HAP-1 (cell line): ENCODE results near the gene PTF1A.

ENCODE experiments used
- DNase-seq, 2 experiments: peaks; one replicate each; pipeline ENCODE4 v3.0.0-alpha.2; 2016 to 2020; ENCODE audit warnings: low spot score in 2 of 2
- H3K27me3 ChIP-seq: fragments of 250-450 bp; sonication (Bioruptor Pico); 2 replicates; pipeline ENCODE4 v1.5.1; 2020; ENCODE audit warnings: low read depth, mild to moderate bottlenecking, moderate library complexity
- H3K36me3 ChIP-seq: fragments of 250-450 bp; sonication (Bioruptor Pico); replicated peaks from 2 replicates; pipeline ENCODE4 v1.5.1; 2020; ENCODE audit warnings: mild to moderate bottlenecking
- H3K4me1 ChIP-seq: fragments of 250-450 bp; sonication (Bioruptor Pico); 2 replicates; pipeline ENCODE4 v1.5.1; 2020; ENCODE audit warnings: mild to moderate bottlenecking
- H3K4me3 ChIP-seq: fragments of 250-450 bp; sonication (Bioruptor Pico); 2 replicates; pipeline ENCODE4 v1.5.1; 2020; ENCODE audit warnings: mild to moderate bottlenecking, moderate library complexity
- H3K9me3 ChIP-seq: fragments of 250-450 bp; sonication (Bioruptor Pico); 2 replicates; pipeline ENCODE4 v1.5.1; 2020; ENCODE audit warnings: mild to moderate bottlenecking, moderate library complexity
- in situ Hi-C: fragments of 300-500 bp; cut with MboI; formaldehyde crosslinking; loops from 3 replicates; pipeline ENCODE4 v1.14.3; 2020; ENCODE audit warnings: low sequenced_read_pairs, inconsistent platforms, mixed read lengths

PTF1A gene, protein sequence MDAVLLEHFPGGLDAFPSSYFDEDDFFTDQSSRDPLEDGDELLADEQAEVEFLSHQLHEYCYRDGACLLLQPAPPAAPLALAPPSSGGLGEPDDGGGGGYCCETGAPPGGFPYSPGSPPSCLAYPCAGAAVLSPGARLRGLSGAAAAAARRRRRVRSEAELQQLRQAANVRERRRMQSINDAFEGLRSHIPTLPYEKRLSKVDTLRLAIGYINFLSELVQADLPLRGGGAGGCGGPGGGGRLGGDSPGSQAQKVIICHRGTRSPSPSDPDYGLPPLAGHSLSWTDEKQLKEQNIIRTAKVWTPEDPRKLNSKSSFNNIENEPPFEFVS

DNA sequence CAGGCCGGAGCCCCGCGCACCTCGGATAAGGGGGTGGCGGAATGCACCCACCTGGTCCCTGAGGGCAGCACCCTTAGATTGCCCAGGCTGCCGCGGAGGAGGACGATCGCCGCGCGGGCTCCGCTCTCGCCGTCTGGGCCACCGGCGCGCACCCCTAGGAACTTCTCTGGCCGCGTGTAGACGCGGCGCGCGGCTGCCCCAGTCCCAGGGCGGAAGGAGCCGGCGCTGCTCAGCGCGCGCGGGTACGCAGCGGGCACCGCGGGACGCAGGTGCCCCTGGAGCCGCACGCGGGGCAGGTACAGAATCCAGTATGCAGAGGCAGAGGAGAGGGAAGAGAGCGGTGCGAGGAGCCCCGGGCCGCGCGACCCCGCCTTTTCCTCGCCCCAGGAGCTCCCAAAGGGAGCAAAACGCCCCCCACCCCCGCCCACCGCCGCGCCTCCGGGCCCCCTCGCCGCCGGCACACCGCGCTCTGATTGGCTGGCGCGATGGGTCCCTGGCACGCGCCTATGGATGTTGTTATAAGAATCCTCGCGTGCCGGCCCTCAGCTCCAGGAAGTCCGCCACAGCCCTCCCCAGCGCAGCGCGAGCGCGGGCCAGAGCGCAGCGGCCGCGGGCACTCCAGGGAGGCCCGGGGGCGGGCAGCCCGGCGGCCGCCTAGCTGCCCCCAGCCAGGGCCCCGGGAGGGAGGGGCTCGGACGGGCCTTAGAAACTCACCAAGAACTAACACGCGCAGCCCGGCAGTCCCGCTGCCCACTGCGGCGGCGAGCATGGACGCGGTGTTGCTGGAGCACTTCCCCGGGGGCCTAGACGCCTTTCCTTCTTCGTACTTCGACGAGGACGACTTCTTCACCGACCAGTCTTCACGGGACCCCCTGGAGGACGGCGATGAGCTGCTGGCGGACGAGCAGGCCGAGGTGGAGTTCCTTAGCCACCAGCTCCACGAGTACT, at the start of gene PTF1A:
PTF1A (plus strand) TSS at position 549 of the 948 bp plus-strand sequence; CDS start at position 768, 219 bp downstream.
- Histone ChIP-seq H3K9me3 (no peaks in the 10 kb centered on the region), H3K27me3 (peaks cover 19% of the 10 kb centered on the region), H3K36me3 (no peaks in the 10 kb centered on the region), H3K4me1 (no peaks in the 10 kb centered on the region), H3K4me3 (no peak within 1 kb of the TSS)
- DNase-seq = no peak
- in situ Hi-C loops = no loop called here

DNA sequence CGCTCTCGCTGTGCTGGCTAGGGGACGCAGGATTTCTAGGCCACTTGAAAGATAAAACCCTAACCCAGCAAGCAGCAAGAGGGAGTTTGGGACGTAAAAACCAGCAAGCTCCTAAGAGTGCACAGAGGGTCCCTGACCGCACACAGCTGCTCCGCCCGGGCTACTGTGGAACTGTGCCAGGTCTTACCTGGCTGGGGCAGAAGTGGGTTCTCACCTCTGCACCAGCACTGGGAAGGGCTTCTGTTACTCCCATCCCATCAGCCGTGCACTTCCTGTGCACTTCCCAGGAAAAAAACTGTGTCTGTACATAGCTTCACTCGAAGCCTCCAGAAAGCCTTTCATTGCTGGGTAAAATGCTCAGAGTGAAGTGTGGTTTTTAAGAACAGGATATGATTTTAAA, 45.9 kb upstream of the PTF1A start:
- no peak for DNase-seq
- H3K36me3 ChIP-seq = no peaks in the 10 kb centered on the region
- H3K9me3 ChIP-seq = no peaks in the 10 kb centered on the region
- H3K4me3 ChIP-seq = no peak overlapping the region
- H3K27me3 ChIP-seq = peaks cover 1% of the 10 kb centered on the region
- in situ Hi-C loops = no loop called here
- no peaks in the 10 kb centered on the region for H3K4me1 ChIP-seq

DNA sequence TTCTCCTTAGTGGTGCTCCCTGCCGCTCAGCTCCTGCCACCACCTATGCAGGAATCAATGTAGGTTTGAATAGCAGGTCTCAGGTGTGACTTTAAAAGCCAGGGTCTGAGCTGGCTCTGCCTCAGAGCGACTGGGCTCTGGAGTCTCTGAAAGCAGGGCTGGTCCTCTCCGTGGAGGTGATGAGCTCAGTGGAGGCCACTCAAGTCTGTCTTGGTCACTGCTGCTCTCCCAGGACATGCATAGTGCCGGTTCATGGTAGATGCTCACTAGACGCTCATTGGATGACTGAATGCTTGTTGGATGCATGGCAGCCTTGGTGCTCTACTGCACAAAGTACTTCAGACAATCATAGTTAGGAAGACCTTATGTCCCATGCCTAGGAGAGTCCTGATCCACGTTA, 45.1 kb upstream of the PTF1A start:
- no peaks in the 10 kb centered on the region for H3K9me3 ChIP-seq
- no peak for DNase-seq
- no peaks in the 10 kb centered on the region for H3K4me1 ChIP-seq
- in situ Hi-C loops = no loop called here
- no peaks in the 10 kb centered on the region for H3K36me3 ChIP-seq
- H3K4me3 ChIP-seq = no peak overlapping the region
- no peaks in the 10 kb centered on the region; the same call in 1 of the 2 replicates for H3K27me3 ChIP-seq

DNA sequence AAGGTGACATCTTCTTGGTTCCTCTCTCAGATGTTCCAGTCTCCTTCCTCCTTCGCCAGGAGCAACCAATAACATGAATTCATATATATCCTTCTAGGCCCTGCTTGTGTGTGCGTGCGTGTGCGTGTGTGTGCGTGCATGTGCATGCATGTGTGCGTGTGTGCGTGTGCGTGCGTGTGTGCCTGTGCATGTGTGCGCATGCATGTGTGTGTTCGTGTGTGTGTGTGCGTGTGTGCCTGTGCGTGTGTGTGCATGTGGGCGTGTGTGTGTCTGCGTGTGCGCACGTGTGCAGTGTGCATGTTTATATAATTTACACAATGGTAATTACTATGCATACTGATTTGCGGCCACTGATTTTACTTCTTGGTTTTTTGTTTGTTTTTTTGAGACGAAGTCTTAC, 43.9 kb upstream of the PTF1A start:
- in situ Hi-C loops = no loop called here
- no peak overlapping the region for H3K4me3 ChIP-seq

DNA sequence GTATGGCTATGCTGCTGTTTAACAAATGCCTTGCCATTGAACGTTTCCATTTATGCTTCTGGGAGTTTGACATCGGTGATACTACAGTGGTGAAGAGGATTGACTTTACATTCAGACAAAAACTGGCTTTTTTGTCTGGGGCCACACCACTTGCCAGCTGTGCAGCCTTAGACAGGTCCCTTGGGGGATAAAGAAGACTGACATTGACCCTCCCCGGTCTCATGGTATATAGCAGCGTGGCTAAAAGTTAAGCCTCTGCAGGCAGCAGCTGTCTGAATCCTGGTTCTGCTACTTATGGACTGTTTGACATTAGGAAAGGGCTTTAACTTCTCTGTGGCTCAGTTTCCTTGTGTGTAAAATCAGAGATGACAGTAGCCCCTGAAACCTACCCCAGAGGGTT, 42.0 kb upstream of the PTF1A start:
- no peak for DNase-seq
- no peaks in the 10 kb centered on the region for H3K27me3 ChIP-seq
- in situ Hi-C loops = loop anchor here (10.0 to 25.0 kb wide), 4 partner anchors 387 to 1362 kb away; no protein-coding TSS in a partner anchor
- H3K4me1 ChIP-seq = no peaks in the 10 kb centered on the region
- no peak overlapping the region for H3K4me3 ChIP-seq
- no peaks in the 10 kb centered on the region for H3K36me3 ChIP-seq
- no peaks in the 10 kb centered on the region for H3K9me3 ChIP-seq

More for the DNA sequence above, 43.9 kb upstream of the PTF1A start:
- DNase-seq = no peak
- Histone ChIP-seq H3K27me3 (no peaks in the 10 kb centered on the region), H3K4me1 (no peaks in the 10 kb centered on the region), H3K9me3 (no peaks in the 10 kb centered on the region), H3K36me3 (no peaks in the 10 kb centered on the region)

DNA sequence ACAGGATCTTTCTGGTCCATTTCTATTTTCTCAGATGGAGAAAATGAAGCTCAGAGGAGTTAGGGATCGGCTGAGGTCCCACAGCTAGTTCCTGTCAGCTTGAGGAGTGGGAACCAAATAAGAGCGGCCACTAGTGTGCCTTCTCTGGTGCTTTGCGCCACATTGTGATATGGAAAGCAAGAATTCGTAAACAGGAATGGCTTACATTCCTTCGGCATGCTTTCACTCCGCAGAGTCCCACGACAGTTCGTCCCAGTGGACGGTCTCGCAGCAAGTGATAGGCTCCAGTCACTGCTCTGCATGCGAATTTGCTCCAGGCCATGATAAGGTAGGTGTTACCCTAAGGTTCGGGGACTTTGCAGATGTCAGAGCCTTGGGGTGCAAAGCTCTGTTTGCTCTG, 41.5 kb upstream of the PTF1A start:
- H3K27me3 ChIP-seq = no peaks in the 10 kb centered on the region
- H3K36me3 ChIP-seq = no peaks in the 10 kb centered on the region
- DNase-seq = no peak
- in situ Hi-C loops = loop anchor here (10.0 to 25.0 kb wide), 4 partner anchors 387 to 1362 kb away; no protein-coding TSS in a partner anchor
- H3K4me1 ChIP-seq = no peaks in the 10 kb centered on the region
- H3K4me3 ChIP-seq = no peak overlapping the region
- no peaks in the 10 kb centered on the region for H3K9me3 ChIP-seq

DNA sequence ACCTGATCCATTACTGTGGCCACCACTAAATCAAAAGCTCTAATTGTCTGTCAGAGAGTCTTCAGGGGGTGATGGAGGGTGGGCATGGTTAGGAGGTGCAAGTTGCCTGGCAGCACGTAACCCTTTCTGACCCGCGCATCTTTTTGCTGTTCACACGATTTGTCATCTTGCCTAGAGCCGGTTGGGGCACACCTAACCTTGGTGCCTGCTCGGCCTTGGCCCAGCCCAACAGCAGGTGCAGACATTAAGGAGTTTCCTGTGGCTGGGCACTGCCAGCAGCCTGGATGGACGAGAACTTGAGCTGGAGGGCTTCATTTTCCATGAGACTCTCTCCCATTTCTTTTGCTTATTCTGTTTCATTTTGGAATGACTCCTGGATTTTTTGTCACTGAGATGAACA, 41.0 kb upstream of the PTF1A start:
- in situ Hi-C loops = loop anchor here (10.0 to 25.0 kb wide), 4 partner anchors 386 to 1361 kb away; no protein-coding TSS in a partner anchor
- DNase-seq = no peak
- H3K9me3 ChIP-seq = no peaks in the 10 kb centered on the region
- no peaks in the 10 kb centered on the region for H3K36me3 ChIP-seq
- no peak overlapping the region for H3K4me3 ChIP-seq
- no peaks in the 10 kb centered on the region for H3K4me1 ChIP-seq
- no peaks in the 10 kb centered on the region for H3K27me3 ChIP-seq

DNA sequence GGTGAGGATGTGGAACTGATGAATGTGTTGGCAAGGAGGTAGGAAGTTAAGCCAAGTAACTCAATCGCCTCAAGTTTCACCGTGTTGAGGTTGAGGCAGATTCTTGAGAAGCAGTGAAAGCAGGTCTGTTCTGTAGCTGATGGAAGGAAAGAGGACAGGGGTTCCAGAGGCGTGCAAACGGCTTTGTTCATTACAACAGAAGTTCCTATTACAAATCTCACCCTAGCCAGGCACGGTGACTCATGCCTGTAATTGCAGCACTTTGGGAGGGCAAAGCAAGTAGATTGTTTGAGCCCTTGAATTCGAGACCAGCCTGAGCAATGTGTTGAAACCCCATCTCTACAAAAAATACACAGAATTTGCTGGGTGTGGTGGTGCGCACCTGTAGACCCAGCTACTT, 36.9 kb upstream of the PTF1A start:
- Histone ChIP-seq H3K4me1 (peaks cover 3% of the 10 kb centered on the region), H3K4me3 (no peak overlapping the region), H3K9me3 (no peaks in the 10 kb centered on the region), H3K36me3 (no peaks in the 10 kb centered on the region), H3K27me3 (peaks cover 2% of the 10 kb centered on the region; the same call in 1 of the 2 replicates)
- DNase-seq = no peak
- in situ Hi-C loops = loop anchor here (5.0 to 25.0 kb wide), 5 partner anchors 137 to 1357 kb away; no protein-coding TSS in a partner anchor

DNA sequence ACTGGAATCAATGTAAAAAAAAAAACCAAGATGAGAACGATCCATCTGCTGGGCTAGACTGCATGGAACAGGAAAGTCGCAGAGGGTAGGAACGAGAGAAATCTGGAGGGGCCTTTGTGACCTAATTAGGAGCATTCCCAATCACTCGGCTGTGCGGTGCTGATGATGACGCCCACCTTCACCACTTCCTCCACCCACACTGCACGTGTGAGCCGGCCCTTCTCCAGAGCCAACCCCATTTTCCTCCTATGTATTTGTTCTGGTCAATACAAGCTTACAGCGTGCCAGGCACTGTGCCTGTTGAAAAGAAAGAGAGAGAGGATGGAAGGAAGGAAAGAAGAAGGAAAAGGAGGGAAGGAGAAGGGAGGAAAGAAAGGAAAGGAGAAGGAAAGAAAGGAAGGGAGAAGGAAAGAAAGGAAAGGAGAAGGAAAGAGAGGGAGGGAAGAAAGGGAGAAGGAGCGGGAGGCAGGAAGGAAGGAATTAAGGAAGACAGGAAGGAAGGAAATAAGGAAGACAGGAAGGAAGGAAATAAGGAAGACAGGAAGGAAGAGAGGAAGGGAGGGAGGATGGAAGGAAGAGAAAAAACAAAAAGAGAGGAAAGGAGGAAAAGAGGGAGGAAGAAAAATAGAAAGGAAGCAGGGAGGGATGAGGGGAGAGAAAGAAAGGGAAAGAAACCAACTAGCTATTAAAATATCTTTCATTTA, 35.5 kb upstream of the PTF1A start:
- Histone ChIP-seq H3K27me3 (peaks cover 2% of the 10 kb centered on the region; the same call in 1 of the 2 replicates), H3K4me1 (peaks cover 3% of the 10 kb centered on the region), H3K9me3 (no peaks in the 10 kb centered on the region), H3K4me3 (no peak overlapping the region), H3K36me3 (no peaks in the 10 kb centered on the region)
- in situ Hi-C loops = loop anchor here (5.0 to 25.0 kb wide), 5 partner anchors 136 to 1356 kb away; no protein-coding TSS in a partner anchor
- DNase-seq = no peak

DNA sequence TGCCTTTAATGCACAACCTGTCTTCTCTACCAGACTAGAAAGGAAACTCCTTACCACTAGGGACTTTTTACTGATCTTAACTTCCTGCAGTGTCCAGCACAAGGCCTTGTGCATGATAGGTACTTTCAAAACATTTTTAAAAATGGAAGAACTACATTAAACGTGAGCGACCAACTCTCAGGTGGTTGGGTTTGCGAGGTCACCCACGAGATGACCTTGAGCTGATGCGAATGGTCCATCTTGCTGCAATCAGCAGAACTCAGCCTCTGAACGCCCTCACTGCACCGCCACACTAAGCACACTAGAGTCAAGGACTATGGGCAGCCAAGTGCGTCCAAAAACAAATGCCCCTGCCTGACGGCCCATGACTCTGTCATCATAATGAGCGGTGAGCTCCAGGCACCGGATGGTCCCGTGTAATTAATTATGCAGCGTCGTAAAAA, 34.9 kb upstream of the PTF1A start:
- no peak overlapping the region for H3K4me3 ChIP-seq
- peaks cover 2% of the 10 kb centered on the region; the same call in 1 of the 2 replicates for H3K27me3 ChIP-seq
- DNase-seq = no peak
- no peaks in the 10 kb centered on the region for H3K36me3 ChIP-seq
- no peaks in the 10 kb centered on the region for H3K9me3 ChIP-seq
- H3K4me1 ChIP-seq = peaks cover 3% of the 10 kb centered on the region
- in situ Hi-C loops = loop anchor here (5.0 to 25.0 kb wide), 5 partner anchors 135 to 1355 kb away; no protein-coding TSS in a partner anchor

DNA sequence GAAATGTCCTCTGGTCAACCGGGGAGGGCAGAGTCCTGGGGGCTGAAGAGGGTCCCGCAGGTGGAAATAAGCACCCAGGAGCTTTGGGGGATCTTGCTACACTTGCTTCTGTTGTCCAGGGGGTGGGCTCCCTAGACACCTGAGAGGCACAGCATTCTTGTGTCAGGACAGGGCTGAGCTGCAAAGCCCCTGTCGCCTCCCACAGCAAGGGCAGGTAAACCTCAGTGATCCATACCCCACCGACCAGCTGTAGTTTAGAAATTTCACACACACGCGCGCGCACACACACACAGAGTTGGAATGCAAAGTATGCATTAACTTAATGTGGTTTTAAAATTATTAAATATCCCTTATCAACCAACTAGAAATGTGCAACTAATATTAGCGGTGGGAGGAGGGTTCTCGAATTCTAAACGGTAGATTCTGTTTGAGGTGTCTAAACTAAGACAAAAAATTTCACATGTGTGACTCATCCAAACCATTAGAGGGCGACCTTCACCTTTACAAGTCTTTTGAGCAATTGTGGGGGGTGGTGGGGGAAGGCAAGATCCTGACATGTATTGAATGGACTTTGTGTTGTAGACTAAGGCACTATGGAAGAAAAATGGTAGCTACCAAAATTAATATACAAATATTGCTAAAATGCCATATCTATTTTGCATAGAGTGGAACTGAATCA, 34.3 kb upstream of the PTF1A start:
- Histone ChIP-seq H3K36me3 (no peaks in the 10 kb centered on the region), H3K27me3 (peaks cover 2% of the 10 kb centered on the region; the same call in 1 of the 2 replicates), H3K9me3 (no peaks in the 10 kb centered on the region), H3K4me1 (peaks cover 3% of the 10 kb centered on the region), H3K4me3 (no peak overlapping the region)
- DNase-seq = peak; percentile 34 to 58
- in situ Hi-C loops = loop anchor here (5.0 to 25.0 kb wide), 5 partner anchors 134 to 1354 kb away; no protein-coding TSS in a partner anchor

DNA sequence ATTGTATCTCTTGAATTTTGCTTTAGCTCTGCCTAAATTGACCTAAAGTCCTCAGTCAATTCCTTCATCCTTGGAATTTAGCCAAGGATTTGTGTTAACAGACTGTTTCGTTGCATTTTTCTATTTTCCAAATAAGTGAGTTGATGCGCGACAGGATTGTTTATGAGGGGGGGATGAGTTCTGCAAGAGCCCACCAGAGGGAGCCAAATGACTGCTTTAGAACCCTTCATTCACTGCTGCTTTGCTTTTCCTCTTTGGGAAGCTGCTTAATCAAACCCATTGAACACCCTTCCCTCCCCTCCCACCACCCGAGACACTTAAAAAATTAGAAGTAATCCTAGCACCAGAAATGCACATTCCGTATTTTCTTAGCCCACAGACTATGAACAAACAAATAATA, 33.7 kb upstream of the PTF1A start:
- Histone ChIP-seq H3K4me1 (peaks cover 3% of the 10 kb centered on the region), H3K4me3 (no peak overlapping the region), H3K36me3 (no peaks in the 10 kb centered on the region), H3K9me3 (no peaks in the 10 kb centered on the region), H3K27me3 (peaks cover 2% of the 10 kb centered on the region; the same call in 1 of the 2 replicates)
- DNase-seq = peak; percentile 72 to 74
- in situ Hi-C loops = loop anchor here (5.0 to 25.0 kb wide), 5 partner anchors 134 to 1354 kb away; no protein-coding TSS in a partner anchor
